GM18502 (cell line): ENCODE measurements around the gene TCP11X1.
"Not testable (repeated sequence)": the region's sequence is repeated elsewhere in the genome, so short reads cannot be mapped to it uniquely, and the experiment has no call there.

Experiments used
- ATAC-seq: cut with Tn5 transposase; IDR thresholded peaks from one replicate; pipeline ENCODE4 v1.9.1; 2021; ENCODE audit warnings: mild to moderate bottlenecking; ENCODE audit not compliant: unreplicated experiment, poor library complexity

Gene TCP11X1

DNA sequence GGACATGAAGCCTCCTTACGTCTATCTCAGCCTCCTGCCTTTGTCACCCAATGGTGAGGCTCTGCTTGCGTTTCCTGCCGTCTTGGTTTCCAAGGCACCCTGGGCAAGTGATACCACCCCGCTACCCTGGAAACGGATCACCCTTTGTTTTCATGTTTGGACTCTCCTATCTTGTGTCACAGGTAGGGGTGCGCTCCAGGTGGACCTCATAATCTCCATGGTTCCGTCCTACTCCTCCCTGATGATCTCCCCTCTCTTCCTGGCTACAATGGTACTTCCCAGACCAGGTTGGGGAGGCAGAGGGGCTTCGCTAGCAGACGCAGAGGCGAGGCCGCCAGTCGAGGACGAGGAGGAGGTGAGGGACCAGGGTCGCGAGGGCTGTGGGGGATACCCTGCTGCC lies at the start of gene TCP11X1:
TCP11X1 (plus strand) TSS at position 316 of the 400 bp plus-strand sequence.
- not testable (repeated sequence) for ATAC-seq

DNA sequence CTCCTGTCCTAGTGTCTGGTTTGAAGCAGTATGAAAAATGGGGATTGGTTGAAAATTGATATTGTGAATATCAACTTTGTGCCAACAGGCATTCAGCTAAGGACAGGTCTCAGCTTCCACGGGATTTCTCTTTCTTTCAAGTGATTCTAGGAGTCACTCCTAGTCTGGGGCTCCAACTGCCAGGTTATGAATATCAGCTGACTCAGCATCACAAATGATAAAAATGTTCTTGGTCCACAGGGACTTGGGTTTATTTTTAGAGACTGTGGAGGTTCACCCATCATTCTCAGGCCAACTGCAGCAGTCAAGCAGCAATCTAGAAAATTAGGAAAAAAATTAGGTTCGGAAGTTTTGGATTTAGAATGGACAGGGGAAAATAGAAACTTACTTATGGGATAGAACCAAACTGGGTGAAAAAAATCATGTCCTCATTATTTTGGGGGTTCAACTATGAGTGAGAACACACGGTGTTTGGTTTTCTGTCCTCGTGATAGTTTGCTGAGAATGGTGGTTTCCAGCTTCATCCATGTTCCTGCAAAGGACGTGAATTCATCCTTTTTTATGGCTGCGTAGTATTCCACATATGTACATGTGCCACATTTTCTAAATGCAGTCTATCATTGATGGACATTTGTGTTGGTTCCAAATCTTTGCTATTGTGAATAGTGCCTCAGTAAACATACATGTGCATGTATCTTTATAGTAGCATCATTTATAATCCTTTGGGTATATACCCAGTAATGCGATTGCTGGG lies 29.0 kb upstream of the TCP11X1 start:
- ATAC-seq = no peak

DNA sequence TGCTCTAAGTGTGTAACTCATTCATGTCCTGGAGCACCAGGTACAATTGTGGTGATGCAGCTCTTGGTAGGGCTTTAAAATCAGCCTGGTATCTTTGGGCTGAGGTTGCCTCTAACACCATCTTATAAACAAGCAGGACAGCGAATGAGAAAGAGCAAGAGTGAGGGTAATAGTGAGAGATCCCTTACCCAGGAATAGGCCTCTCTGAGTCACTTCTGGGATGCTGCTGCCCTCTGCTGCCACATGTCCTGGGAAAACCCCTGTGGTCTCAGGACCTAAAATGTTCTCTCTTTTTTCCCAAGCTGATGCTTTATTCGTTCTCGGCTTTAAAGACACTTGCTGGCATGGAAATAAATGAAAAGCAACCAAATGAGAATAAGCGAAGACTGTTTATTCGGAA lies 7.2 kb upstream of the TCP11X1 start:
- ATAC-seq = not testable (repeated sequence)

DNA sequence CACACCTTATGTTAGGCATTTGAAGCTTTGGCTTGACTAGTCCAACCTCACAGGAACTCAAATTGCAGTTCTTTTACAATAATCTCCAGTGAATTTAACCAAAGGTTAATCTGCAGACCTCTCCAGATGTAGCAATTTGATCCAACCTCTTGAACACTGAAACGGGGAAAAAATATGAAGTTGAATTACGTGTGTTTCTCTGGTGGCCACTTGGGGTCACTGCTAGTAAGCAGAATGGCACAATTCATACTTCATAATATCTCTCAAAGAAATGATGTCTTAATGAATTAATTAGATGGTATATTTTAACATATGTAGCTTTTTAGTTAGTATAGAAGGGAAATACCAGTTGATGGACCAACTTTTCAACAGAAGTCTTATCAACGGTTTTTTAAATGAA lies 1.4 kb downstream of the TCP11X1 start:
- not testable (repeated sequence) for ATAC-seq

DNA sequence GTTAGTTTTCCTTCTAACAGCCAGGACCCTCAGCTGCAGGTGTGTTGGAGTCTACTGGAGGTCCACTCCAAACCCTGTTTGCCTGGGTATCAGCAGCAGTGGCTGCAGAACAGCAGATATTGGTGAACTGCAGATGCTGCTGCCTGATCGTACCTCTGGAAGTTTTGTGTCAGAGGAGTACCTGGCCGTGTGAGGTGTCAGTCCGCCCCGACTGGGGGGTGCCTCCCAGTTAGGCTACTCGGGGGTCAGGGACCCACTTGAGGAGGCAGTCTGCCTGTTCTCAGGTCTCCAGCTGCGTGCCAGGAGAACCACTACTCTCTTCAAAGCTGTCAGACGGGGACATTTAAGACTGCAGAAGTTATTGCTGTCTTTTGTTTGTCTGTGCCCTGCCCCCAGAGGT lies 20.6 kb downstream of the TCP11X1 start:
- ATAC-seq = not testable (repeated sequence)

DNA sequence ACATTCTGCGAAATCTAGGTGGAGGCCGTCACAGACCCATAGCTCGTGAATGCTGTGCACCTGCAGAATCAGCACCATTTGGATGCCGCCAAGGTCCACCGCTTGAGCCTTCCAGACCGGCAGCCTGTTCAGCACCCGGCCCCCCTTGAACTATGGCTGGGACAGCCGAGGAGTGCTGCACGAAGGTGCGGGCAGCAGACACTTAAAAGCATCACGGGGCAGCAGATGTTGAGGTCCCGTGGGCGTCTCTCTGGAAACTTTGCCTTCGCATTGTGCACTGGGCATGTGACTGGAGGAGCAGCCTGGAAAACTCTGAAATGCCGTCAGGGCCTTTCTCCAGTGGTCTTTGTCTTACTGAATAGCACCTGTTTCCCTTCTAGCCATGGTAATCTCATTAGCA lies 25.2 kb downstream of the TCP11X1 start:
- not testable (repeated sequence) for ATAC-seq

DNA sequence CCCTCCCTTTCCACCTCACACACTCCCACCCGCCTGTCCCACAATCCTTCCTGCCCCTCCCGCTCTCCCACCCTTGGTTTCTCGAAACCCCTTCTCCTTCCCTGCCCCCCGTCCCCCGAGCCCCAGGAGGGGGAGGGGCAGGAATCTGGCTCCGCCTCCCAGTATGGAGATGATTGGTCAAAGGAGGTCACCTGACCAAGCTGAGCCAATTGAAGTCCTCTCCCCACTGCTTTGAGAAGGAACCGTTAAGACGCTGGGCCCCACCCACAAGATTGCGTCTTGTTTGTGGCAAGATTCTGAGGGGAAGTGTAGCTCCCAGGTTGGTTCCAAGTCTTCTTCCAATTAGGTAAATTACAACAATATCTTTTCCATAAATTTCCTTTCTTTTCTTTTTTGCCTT lies 31.8 kb downstream of the TCP11X1 start, which contains the start of gene NXF2:
NXF2 (plus strand) TSS at position 275 of the 400 bp plus-strand sequence. CDS start 59,912 bp downstream, outside the sequence.
- not testable (repeated sequence) for ATAC-seq

DNA sequence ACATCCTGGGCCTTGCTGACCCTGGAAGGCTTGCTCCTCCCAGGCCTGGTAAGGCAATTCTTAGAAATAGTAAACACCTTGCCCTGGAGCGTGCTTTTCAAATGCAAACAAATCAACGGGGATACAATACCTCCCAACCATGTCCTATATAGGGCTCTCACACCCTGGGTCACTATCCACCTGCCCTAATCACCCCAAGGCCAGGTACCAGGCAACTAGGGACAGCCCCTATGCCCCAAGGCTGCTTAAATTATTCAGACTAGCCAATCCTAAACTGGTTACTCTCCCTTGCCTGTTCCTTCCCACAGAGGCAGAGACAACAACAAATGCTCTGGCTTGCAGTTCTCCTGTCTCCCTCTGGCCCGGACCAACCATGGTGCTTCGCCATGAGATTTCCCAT lies 57.1 kb downstream of the TCP11X1 start:
- ATAC-seq = not testable (repeated sequence)
